Measurements from ENCODE around the gene DCAF10.

DNA sequence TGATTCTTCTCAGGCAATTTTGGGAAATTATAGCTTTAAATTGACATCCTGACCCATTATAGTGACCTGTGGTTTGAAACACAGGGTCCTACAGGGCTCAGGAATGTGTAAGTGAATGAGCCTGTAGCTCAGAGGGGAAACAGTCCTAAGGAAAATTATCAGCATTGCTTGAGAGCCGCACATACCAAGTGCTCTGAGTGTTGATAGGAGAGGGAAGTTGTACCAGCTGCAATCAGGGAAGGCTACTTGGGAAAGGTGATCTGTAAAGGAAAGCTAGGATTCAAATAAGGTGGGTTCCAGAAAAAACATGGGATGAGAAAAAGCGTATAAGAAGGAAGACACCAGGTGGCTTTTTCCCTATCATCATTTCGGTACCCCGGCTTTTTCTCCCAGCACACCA lies 107.7 kb downstream of the DCAF10 start:
- TF ChIP-seq, protein P1, sequence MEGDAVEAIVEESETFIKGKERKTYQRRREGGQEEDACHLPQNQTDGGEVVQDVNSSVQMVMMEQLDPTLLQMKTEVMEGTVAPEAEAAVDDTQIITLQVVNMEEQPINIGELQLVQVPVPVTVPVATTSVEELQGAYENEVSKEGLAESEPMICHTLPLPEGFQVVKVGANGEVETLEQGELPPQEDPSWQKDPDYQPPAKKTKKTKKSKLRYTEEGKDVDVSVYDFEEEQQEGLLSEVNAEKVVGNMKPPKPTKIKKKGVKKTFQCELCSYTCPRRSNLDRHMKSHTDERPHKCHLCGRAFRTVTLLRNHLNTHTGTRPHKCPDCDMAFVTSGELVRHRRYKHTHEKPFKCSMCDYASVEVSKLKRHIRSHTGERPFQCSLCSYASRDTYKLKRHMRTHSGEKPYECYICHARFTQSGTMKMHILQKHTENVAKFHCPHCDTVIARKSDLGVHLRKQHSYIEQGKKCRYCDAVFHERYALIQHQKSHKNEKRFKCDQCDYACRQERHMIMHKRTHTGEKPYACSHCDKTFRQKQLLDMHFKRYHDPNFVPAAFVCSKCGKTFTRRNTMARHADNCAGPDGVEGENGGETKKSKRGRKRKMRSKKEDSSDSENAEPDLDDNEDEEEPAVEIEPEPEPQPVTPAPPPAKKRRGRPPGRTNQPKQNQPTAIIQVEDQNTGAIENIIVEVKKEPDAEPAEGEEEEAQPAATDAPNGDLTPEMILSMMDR (IDR thresholded peaks at IDR 0.05; ENCODE audit: low read length) = no peak
- TF ChIP-seq EZH2 (IDR thresholded peaks at IDR 0.05; ENCODE audit: borderline replicate concordance, low read length) = no peak
